GM12801 (cell line): ENCODE measurements around the gene USP2.

Experiments used
- TF ChIP-seq, protein P1 (sequence below): IDR thresholded peaks from one replicate; pipeline ENCODE4 v1.5.1; 2011; ENCODE audit warnings: control low read depth; ENCODE audit not compliant: insufficient read length; ENCODE audit errors: extremely low read depth

Gene USP2

DNA sequence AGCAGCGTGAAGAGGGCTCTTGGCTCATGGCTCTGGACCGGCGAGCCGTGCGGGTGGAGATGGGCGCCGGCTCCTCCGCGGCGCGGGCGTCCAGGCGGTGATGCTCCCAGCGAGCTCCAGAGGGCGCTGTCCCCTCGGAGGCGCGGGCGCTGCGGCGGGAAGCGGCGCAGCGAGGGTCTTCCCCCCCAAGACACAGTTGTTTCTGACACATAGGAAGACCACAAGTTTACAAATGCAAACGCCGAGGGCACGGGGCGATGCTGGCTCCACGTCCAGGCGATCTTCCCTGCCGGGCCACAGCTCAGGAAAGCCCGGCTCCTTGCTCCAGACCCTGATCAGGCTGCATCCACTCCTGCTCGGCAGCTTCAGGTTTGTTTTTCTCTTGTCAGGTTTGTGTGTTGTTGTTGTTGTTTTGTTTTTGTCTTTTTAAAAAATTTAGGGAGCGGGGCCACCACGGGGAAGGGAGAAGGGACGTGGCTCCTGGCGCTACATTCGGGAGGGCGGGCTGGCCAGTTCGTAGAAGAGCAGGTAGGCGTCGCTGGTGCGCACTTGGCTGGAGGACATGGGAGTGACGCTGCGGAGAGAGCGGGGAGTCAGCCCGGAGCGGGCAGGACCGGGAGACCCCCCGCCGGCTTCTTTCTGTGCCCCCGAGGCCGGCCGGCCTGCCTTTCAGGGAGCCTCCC, 25.0 kb downstream of the USP2 start:
- TF ChIP-seq, protein P1, sequence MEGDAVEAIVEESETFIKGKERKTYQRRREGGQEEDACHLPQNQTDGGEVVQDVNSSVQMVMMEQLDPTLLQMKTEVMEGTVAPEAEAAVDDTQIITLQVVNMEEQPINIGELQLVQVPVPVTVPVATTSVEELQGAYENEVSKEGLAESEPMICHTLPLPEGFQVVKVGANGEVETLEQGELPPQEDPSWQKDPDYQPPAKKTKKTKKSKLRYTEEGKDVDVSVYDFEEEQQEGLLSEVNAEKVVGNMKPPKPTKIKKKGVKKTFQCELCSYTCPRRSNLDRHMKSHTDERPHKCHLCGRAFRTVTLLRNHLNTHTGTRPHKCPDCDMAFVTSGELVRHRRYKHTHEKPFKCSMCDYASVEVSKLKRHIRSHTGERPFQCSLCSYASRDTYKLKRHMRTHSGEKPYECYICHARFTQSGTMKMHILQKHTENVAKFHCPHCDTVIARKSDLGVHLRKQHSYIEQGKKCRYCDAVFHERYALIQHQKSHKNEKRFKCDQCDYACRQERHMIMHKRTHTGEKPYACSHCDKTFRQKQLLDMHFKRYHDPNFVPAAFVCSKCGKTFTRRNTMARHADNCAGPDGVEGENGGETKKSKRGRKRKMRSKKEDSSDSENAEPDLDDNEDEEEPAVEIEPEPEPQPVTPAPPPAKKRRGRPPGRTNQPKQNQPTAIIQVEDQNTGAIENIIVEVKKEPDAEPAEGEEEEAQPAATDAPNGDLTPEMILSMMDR, result no peak

DNA sequence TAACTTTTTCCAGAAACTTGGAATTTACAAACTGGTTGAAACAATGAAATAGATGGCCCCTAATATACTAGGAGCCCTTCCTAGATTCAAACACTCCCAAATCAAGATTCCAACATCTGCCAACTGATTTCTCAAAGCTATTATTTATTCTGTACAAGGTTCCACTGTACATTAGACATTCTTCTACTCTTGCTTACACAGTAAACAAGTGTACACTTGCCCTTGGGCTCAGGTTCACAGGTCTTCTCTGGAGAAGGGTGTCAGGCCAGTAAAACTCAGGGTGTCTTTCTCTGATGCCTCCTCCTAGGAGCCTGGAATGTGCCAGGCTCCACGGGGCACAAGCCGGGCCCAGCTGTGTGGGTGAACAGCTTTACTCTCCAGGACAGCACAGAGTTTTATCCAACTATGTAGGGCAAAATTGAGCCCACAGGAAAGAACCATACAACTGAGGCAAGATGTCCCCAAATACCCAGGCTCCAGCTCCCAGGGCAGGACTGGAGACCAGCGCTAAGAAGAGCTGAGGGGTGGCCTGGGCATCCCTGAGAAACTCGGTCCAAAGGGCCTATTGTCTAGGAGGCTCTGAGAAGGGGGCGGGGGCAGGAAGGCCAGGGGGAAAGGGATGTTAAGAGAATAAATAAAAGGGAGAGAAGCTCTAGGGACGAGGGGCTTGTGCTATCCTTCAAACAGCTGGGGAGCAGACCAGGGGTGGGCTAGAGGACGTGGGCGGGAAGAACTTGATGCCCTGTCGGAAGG, 26.2 kb downstream of the USP2 start:
- TF ChIP-seq, protein P1, result no peak

DNA sequence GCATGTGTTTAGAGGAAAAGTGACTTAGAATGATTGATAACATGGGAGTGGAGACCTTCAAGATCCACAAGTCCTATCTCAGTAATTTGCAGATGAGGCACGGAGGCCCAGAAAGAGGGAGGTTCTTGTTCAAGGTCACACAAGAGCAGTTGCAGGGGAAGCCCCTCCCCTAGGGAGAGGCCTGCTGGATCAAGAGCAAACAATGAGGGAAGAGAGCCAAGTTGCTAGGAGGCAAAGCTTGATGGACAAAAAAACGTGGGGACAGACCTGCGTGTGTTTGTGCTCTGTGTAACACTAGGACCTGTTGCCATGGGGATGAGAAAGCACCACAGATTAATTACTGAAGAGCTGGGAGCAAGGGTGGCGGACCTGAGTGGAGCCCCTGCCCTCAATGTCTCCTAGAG, 28.6 kb downstream of the USP2 start:
- TF ChIP-seq, protein P1, result no peak

DNA sequence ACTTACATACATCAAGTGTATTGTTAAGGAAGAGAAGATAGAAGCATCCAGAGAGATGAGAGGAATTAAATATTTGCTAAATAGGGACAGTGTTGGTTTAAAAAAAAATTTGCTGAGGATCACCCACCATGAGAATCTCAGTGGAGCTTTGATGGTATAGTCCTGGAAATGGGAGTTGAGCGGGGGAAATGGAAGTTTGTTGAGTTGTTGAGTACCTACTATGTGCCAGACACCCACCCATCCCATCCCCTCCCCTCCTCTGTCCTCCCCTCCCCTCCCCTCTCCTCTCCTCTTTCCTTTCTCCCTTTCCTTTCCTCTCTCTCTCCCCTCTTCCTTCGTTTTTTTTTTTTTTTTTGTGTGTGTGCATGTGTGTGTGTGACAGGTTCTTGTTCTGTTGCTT, 30.3 kb downstream of the USP2 start:
- TF ChIP-seq, protein P1, result no peak

DNA sequence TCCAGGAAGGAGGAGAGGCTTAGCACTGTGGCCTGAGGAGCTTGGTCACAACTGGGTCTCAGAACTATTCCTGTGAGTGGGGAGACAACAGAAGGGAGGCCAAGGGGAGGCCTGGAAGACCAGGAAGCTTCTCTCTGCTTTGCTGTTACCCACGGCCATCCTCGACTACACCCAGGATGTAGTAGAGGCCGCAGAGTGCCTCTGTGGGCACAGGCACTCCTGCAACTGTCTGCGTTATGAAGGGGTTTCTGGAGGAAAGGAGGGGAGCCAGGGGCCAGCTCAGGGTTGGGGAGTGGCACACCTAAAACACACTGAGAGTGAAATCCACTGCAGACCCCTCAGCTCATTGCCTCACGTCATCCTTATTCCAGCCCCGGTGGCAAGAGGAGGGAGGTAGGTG, 31.2 kb downstream of the USP2 start:
- TF ChIP-seq, protein P1, result no peak

DNA sequence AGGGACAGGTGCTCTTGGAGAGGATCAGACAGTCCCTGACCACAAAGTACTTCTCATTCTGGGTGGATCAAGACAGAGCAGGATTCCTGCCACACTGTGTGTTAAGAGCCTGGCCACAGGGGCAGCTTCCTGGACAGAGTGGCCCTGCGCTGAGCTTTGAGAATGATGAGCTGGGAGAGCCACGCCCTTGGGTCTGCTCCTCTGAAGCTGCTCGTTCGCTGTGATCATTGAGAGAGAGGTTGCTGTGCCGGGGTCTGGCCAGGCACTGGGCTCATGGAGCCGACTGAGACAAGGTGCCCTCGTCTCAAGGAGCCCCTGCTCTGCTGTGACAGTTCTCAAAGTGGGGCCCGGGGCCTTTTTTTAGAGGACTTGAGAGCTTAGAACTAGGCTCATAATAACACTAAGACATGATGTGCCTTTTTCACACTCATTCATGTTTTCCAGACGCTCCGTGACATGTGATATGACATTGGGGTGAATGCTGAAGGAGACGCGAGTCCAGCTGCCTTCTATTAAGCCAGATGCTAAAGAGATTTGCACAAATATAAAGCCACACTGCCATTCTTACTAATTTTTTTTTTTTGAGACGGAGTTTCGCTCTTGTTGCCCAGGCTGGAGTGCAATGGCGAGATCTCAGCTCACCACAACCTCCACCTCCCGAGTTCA, 33.4 kb downstream of the USP2 start:
- TF ChIP-seq, protein P1, result no peak

DNA sequence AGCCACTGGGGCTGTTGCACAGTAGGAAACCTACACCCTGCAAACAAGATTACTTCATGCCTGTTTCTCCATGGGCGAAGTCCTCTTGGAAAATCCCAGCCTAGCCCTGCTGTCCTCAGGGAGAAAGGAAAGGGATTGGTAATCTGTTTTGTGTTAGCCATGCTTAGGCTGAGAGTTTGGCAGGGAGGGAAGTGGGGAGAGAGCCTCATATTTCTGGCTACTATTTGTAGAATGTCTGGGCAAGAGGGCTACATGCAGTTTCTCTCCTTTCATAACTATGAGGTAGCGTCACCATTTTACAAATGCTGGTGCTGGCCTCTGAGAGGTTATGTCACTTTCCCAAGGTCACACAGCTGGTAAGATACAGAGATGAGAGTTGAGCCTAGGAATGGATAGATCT, 34.2 kb downstream of the USP2 start:
- TF ChIP-seq, protein P1, result no peak
